WTC11 (cell line): ENCODE measurements around the gene PFN1. TPM values are rescaled to one million over a fixed set of nuclear protein-coding genes. Genes with fewer than 3 reads are reported as not detected.

ENCODE experiments used
- ATAC-seq: fragments of 200-7000 bp; cut with Tn5 transposase; 2 replicates; pipeline ENCODE4 v1.10.0; 2021; ENCODE audit warnings: mild to moderate bottlenecking, moderate library complexity
- CTCF ChIA-PET: fragments of 300-600 bp; sonication (Branson Sonifier 250); formaldehyde crosslinking; loops from one replicate; lab custom pipeline; 2021; ENCODE audit warnings: antibody characterized with exemption; lab: Charles Lee
- POLR2A ChIA-PET: fragments of 350-600 bp; sonication (Branson Sonifier 250); formaldehyde crosslinking; loops from one replicate; lab custom pipeline; 2021; ENCODE audit warnings: antibody characterized with exemption; lab: Charles Lee
- DNase-seq: peaks from one replicate; pipeline ENCODE4 v3.0.0; 2021; ENCODE audit warnings: low spot score
- H3K27ac Mint-ChIP-seq: 2 replicates; pipeline ENCODE4 v1.8.0; 2021; ENCODE audit warnings: mixed read lengths
- H3K27me3 Mint-ChIP-seq: 2 replicates; pipeline ENCODE4 v1.8.0; 2021; ENCODE audit warnings: low read depth, mild to moderate bottlenecking, moderate library complexity, mixed read lengths
- H3K36me3 Mint-ChIP-seq: 2 replicates; pipeline ENCODE4 v1.8.0; 2021; ENCODE audit warnings: mixed read lengths
- H3K4me1 Mint-ChIP-seq: 2 replicates; pipeline ENCODE4 v1.8.0; 2022; ENCODE audit warnings: mixed read lengths
- H3K4me3 Mint-ChIP-seq: 2 replicates; pipeline ENCODE4 v1.8.0; 2021; ENCODE audit warnings: mild to moderate bottlenecking, moderate library complexity, mixed read lengths
- H3K9me3 Mint-ChIP-seq: 2 replicates; pipeline ENCODE4 v1.8.0; 2021; ENCODE audit warnings: mixed read lengths
- AFF4 ChIP-seq: sonication (generic); formaldehyde crosslinking; IDR thresholded peaks from 2 replicates; pipeline ENCODE4 v1.8.1; 2023; ENCODE audit warnings: mild to moderate bottlenecking, missing genetic modification reagents, borderline replicate concordance
- ATF2 ChIP-seq: sonication (generic); formaldehyde crosslinking; IDR thresholded peaks from 2 replicates; pipeline ENCODE4 v1.8.1; 2022; ENCODE audit warnings: low read depth, missing genetic modification reagents, borderline replicate concordance
- CDX4 ChIP-seq: fragments of 250-450 bp; sonication (Bioruptor Pico); IDR thresholded peaks from 2 replicates; pipeline ENCODE4 v1.9.0; 2021; ENCODE audit warnings: moderate library complexity, mild to moderate bottlenecking, inconsistent platforms, borderline replicate concordance
- CTCF ChIP-seq: fragments of 200-600 bp; IDR thresholded peaks from 2 replicates; pipeline ENCODE4 v1.8.0; 2022; ENCODE audit warnings: antibody characterized with exemption
- E2F1 ChIP-seq: sonication (generic); formaldehyde crosslinking; IDR thresholded peaks from 2 replicates; pipeline ENCODE4 v1.8.0; 2022; ENCODE audit warnings: mild to moderate bottlenecking, missing genetic modification reagents
- E2F4 ChIP-seq: sonication (generic); formaldehyde crosslinking; IDR thresholded peaks from 2 replicates; pipeline ENCODE4 v1.8.1; 2022; ENCODE audit warnings: low read depth, mild to moderate bottlenecking, moderate library complexity, missing genetic modification reagents, borderline replicate concordance
- ERG ChIP-seq: fragments of 250-450 bp; sonication (Bioruptor Pico); IDR thresholded peaks from 2 replicates; pipeline ENCODE4 v1.8.0; 2021; ENCODE audit warnings: mild to moderate bottlenecking
- FOXP4 ChIP-seq: sonication (generic); formaldehyde crosslinking; IDR thresholded peaks from 2 replicates; pipeline ENCODE4 v1.8.0; 2022; ENCODE audit warnings: mild to moderate bottlenecking, missing genetic modification reagents
- HMGA2 ChIP-seq: fragments of 250-450 bp; sonication (Bioruptor Pico); IDR thresholded peaks from 2 replicates; pipeline ENCODE4 v1.4.0; 2021; ENCODE audit warnings: mild to moderate bottlenecking, moderate library complexity
- NR3C1 ChIP-seq: sonication (generic); formaldehyde crosslinking; conservative IDR thresholded peaks from 2 replicates; pipeline ENCODE4 v1.8.1; 2023; ENCODE audit warnings: low read depth, mild to moderate bottlenecking, missing genetic modification reagents
- RELA ChIP-seq: sonication (generic); formaldehyde crosslinking; IDR thresholded peaks from 2 replicates; pipeline ENCODE4 v1.8.1; 2022; ENCODE audit warnings: missing genetic modification reagents, mild to moderate bottlenecking, borderline replicate concordance
- ZNF121 ChIP-seq: sonication (generic); formaldehyde crosslinking; IDR thresholded peaks from 2 replicates; pipeline ENCODE4 v1.8.0; 2023; ENCODE audit warnings: missing genetic modification reagents
- ZNF232 ChIP-seq: sonication (generic); formaldehyde crosslinking; IDR thresholded peaks from 2 replicates; pipeline ENCODE4 v1.8.0; 2022; ENCODE audit warnings: mild to moderate bottlenecking, missing genetic modification reagents
- ZNF425 ChIP-seq: fragments of 250-450 bp; sonication (Bioruptor Pico); conservative IDR thresholded peaks from 2 replicates; pipeline ENCODE4 v1.9.0; 2021; ENCODE audit warnings: mild to moderate bottlenecking
- total RNA-seq: library from RNA; stranded (reverse); gene quantifications from 3 replicates; pipeline ENCODE4 v1.2.3, GENCODE V29; 2021

PFN1 gene
- total RNA-seq, 1 experiment from 2014 or later: 1,289 TPM

GRCh38 chr17:4936436-4936835 is 11.9 kb downstream of the PFN1 start (continued):
- TF ChIP-seq ERG: no peak
- no peak for TF ChIP-seq ATF2 (CRISPR knock-in tag)
- TF ChIP-seq CDX4: no peak
- no peak for TF ChIP-seq FOXP4 (CRISPR knock-in tag)
- TF ChIP-seq AFF4 (CRISPR knock-in tag): no peak
- no peak for TF ChIP-seq ZNF232
- no peak for TF ChIP-seq ZNF121 (CRISPR knock-in tag)
- no peak for TF ChIP-seq ZNF425
- no peak for TF ChIP-seq RELA (CRISPR knock-in tag)
- TF ChIP-seq CTCF: no peak

GRCh38 chr17:4935650-4936049 is 12.7 kb downstream of the PFN1 start:
- H3K4me3 Mint-ChIP-seq: no peak overlapping the region
- CTCF ChIA-PET: interaction anchor here (0.6 kb wide), 2 partner anchors 12 to 27 kb away, joined by 3 to 4 read pairs; no protein-coding TSS in a partner anchor
- no peaks in the 10 kb centered on the region for H3K27me3 Mint-ChIP-seq

More at GRCh38 chr17:4935650-4936049, 12.7 kb downstream of the PFN1 start:
- TF ChIP-seq E2F4 (CRISPR knock-in tag) (no peak), HMGA2 (CRISPR knock-in tag) (no peak), E2F1 (CRISPR knock-in tag) (no peak), NR3C1 (CRISPR knock-in tag) (no peak)
- Mint-ChIP-seq H3K4me1 (peaks cover 18% of the 10 kb centered on the region), H3K9me3 (no peaks in the 10 kb centered on the region), H3K36me3 (peaks cover 23% of the 10 kb centered on the region), H3K27ac (no peak overlapping the region)
- ATAC-seq: no peak
- DNase-seq: no peak
- POLR2A ChIA-PET: no interaction called here
